GM12874 (cell line): ENCODE results near the gene UNC45A.
A peak's percentile ranks its signal among the peaks of the same experiment; 100 is the strongest.

Experiments used
- CTCF ChIP-seq: IDR thresholded peaks from 2 replicates; pipeline ENCODE4 v1.5.1; 2011; ENCODE audit warnings: low read depth, mild to moderate bottlenecking, control low read depth, low read length, moderate library complexity; ENCODE audit not compliant: insufficient read depth

UNC45A gene

GRCh38 chr15:90918835-90919234 lies 16.2 kb upstream of the UNC45A start:
- no peak for TF ChIP-seq CTCF

GRCh38 chr15:90921887-90922286 lies 13.2 kb upstream of the UNC45A start:
- TF ChIP-seq CTCF: no peak

GRCh38 chr15:90924375-90924774 lies 10.7 kb upstream of the UNC45A start:
- TF ChIP-seq CTCF: no peak

GRCh38 chr15:90929246-90930019 lies 5.7 kb upstream of the UNC45A start:
- TF ChIP-seq CTCF: no peak

GRCh38 chr15:90930861-90931574 lies 4.1 kb upstream of the UNC45A start:
- TF ChIP-seq CTCF: no peak

GRCh38 chr15:90931575-90931827 lies 3.6 kb upstream of the UNC45A start:
- no peak for TF ChIP-seq CTCF

GRCh38 chr15:90931828-90932659 lies 3.0 kb upstream of the UNC45A start, which contains the start of gene HDDC3:
HDDC3 (minus strand) TSS chr15:90932549; CDS start chr15:90932540, 9 bp downstream.
- peak; percentile 95 for TF ChIP-seq CTCF
